ENCODE data around the gene SNCB.

SNCB gene

GRCh38 chr5:176660860-176661641 is 30.7 kb upstream of the SNCB start:
- DNase-seq, result peak; percentile 85

DNA sequence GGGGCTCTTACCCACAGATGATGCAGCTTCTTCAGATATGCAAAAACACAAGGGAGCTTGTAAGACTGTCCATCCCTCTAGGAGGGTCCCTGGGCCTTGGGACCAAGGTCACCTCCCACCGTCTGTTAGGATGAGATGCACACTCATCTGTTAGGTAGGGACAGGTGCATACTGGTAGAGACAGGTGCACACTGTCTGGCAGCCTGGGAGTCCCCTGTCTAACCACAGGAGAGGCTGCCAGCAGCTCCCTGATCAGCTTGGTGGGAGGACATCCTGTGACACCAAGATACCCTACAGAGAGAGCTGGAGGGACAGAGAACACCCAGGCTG is 30.2 kb upstream of the SNCB start:
- no peak for DNase-seq

DNA sequence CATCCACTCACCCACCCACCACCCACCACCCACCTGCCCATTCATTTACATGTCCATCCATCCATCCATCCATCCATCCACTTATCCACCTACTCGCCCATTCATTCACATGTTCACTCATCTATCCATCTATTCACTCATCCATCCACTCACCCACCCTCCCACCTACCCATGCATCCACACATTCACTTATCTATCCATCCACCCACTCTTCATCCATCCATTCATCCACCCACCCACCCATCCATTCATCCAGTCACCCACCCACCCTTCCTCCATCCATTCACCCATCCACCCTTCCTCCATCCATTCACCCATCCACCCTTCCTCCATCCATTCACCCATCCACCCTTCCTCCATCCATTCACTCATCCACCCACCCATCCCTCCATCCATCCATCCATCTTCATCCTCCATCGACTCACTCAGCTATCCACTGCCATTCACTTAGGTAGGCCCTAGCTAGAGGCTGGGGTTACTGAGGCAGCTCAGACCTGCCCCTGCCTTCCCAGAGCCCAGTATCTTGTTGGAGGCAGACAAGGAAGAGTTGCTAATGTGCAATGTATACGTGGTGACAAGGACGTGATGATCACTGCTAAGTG is 29.6 kb upstream of the SNCB start:
- no peak for DNase-seq

DNA sequence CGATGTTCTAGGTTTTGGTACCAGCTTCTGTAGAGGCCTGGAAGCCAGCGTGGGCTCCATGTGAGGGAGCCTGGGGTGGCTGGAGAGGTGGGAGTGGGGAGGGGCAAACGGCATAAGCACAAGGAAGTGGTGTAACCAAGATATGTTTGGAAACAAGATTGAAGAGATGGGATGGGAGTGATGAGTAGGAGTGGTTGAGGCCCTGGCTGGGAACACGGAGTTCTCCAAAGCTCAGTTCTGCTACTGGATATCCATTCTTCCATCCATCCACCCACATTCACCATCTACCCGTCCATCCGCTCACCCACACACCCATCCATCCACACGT is 29.1 kb upstream of the SNCB start:
- no peak for DNase-seq

GRCh38 chr5:176658817-176659511 is 28.6 kb upstream of the SNCB start:
- DNase-seq, result no peak

- DNase-seq, result peak; percentile 75
Measured at GRCh38 chr5:176658007-176658599, 27.8 kb upstream of the SNCB start.

- no peak for DNase-seq
Measured at GRCh38 chr5:176656467-176656990, 26.2 kb upstream of the SNCB start.

- DNase-seq, result no peak
Measured at GRCh38 chr5:176654856-176655255, 24.5 kb upstream of the SNCB start.

- DNase-seq, result no peak
Measured at GRCh38 chr5:176653401-176654385, 23.4 kb upstream of the SNCB start.

DNA sequence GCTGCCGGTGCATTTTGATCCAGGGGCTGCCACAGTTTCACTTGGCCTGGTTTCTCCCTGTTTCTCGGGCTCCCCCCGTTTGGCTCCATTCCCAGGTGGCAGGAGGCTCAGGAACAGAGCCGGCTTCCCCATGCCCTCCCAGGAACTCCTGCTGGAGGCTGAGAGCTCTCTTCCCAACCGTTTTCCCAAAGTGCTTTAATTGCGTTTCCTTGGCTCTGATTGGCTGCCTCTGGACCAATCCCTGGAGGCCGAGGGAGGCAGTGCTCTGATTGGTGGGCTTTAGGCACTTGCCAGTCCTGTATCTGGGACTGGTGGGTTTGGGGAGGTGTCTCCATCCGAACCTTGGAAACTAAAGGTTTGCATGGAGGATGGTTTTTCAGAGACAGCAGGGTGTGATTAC is 21.8 kb upstream of the SNCB start:
- DNase-seq, result no peak

DNA sequence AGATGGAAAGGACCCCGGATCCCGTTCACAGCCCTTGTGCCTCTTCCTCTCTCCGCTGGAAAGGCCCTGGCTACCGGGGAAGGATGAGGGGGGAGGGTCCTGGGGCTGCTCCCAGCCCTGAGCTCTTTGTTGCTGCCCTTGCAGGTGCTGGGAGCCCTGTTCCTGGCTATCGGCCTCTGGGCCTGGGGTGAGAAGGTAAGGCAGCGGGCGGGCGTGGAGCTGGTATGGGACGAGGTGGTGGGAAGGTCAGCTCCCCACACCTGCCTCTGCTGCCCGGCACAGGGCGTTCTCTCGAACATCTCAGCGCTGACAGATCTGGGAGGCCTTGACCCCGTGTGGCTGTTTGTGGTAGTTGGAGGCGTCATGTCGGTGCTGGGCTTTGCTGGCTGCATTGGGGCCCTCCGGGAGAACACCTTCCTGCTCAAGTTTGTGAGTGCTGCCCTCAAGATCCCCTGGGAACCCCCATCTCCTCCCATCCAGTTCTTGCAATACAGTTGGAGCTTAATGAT is 21.2 kb upstream of the SNCB start:
- no peak for DNase-seq

DNA sequence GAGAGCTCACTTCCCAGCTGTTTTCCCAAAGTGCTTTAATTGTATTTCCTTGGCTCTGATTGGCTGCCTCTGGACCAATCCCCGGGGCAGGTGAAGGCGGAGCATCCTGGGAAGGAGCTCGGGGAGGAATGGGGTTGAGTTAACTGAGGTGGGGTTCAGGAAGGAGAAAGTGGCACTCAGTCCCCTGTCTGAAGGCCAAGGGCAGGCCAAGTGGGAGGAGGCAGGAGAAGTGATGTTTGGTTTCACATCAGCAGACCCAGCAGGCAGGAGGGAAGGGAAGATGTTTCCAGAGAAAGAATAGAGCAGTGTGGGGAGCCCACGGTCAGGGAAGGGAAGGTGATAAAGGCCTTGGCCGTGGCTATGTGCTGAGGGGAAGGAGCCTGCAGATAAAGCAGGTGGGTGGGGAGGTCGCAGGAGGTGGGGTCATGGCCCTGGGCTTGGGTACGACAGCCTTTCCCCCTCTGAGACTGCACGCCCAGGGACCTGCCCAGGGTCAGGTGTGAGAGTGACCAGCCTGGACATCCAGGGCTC is 20.1 kb upstream of the SNCB start:
- no peak for DNase-seq

GRCh38 chr5:176648474-176649194 is 18.3 kb upstream of the SNCB start:
- no peak for DNase-seq

DNA sequence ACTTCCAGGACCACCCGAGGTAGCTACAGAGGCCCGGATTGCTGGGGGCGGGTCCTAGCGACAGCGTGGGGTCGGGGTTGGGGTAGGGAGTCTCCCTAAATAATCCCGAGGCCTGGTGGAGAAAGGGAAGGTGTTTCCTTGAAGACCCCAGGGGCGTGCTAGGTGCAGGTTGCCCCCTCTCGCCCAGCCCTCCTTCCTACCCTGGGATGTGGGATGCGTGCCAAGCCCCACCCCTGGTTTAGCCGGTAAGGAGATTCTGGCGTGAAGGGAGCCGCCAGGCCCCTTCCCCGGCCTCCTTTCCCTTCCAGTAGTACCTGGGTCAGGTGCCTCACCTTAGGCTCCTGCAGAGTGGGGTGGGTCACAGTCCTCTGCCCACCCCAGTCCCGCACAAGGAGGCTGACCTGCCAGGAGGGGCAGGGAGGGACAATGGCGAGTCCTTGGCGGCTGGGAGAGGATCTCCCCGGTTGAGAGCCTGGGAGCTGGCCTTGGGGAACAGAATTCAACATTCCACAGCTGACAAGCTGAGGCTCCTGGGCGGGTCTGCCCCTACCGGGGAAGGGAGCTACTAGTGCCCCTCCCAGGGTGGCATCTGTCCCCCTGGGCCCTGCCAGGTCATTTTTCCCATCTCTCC is 17.6 kb upstream of the SNCB start:
- DNase-seq, result no peak

DNA sequence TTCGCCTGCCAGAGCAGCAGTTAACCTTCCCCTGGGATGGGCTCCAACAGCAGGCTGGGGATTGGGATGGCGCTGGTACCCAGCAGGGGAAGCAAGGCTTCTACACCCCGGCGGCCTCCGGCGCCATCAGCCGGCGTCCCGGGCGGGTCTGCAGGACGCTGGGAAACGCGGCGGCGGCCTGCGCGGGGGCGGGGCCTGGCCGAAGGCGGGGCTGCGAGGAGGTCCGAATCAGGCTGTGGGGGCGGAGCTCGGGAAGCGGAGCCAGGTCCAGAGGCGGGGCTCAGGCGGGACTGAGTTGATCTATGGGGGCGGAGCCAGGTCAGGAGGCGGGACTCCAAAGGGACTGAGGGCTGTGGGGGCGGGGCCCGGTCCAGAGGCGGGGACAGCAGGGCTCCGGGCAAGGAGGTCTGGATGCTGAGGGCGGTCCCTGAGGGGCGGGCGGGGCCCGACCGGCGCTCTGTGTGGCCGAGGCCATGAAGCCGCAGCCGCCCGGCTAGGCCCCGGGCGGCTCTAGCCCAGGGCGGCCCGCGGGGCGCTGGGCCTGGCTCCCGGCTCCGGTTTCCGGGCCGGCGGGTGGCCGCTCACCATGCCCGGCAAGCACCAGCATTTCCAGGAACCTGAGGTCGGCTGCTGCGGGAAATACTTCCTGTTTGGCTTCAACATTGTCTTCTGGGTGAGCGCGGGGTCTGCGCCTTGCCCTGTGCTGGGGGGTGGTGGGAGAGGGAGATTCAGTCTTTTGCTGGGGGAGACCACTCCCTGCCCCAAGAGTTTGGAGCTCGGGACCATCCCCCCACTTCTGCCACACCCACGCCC is 16.9 kb upstream of the SNCB start, which contains the start of gene TSPAN17:
TSPAN17 (plus strand) TSS at position 455 of the 813 bp plus-strand sequence; CDS start at position 587, 132 bp downstream.
- DNase-seq, result peak; percentile 99

- DNase-seq, result no peak
Measured at GRCh38 chr5:176646707-176647029, 16.3 kb upstream of the SNCB start.

GRCh38 chr5:176646049-176646706 is 15.8 kb upstream of the SNCB start:
- no peak for DNase-seq

- no peak for DNase-seq
Measured at GRCh38 chr5:176644878-176645670, 14.7 kb upstream of the SNCB start.

Measured in right forelimb (tissue), 1 donor.